Measurements from ENCODE around the gene PPP1R3A. TPM values are rescaled to one million over a fixed set of nuclear protein-coding genes. Genes with fewer than 3 reads are reported as not detected.

PPP1R3A gene, protein sequence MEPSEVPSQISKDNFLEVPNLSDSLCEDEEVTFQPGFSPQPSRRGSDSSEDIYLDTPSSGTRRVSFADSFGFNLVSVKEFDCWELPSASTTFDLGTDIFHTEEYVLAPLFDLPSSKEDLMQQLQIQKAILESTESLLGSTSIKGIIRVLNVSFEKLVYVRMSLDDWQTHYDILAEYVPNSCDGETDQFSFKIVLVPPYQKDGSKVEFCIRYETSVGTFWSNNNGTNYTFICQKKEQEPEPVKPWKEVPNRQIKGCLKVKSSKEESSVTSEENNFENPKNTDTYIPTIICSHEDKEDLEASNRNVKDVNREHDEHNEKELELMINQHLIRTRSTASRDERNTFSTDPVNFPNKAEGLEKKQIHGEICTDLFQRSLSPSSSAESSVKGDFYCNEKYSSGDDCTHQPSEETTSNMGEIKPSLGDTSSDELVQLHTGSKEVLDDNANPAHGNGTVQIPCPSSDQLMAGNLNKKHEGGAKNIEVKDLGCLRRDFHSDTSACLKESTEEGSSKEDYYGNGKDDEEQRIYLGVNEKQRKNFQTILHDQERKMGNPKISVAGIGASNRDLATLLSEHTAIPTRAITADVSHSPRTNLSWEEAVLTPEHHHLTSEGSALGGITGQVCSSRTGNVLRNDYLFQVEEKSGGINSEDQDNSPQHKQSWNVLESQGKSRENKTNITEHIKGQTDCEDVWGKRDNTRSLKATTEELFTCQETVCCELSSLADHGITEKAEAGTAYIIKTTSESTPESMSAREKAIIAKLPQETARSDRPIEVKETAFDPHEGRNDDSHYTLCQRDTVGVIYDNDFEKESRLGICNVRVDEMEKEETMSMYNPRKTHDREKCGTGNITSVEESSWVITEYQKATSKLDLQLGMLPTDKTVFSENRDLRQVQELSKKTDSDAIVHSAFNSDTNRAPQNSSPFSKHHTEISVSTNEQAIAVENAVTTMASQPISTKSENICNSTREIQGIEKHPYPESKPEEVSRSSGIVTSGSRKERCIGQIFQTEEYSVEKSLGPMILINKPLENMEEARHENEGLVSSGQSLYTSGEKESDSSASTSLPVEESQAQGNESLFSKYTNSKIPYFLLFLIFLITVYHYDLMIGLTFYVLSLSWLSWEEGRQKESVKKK
- total RNA-seq (not detected in 2 replicates), polyA plus RNA-seq (not detected in 2 replicates), polyA minus RNA-seq (ENCODE audit: low replicate concordance) (not detected in 2 replicates)
- not detected in 2 replicates for polyA plus RNA-seq (2012)

DNA sequence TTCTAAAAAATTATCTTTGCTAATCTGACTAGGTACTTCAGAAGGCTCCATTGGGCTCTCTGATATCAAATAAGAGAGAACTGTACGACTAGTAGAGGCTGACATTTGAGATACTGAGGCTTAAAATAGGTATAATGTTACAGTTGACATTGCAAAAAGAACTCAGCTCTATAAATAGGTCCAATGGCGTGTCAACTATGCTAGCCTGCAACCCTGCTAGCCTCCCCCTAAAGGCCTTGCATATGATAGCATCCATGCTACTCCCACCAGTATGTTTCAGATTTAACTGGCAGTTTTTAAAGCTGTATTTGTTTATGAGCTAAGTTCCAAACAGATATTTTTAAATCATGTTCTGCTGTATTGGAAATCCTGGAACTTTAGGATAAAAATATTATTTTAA, at the start of gene PPP1R3A:
TSS of gene PPP1R3A (minus strand) at position 64 of the 400 bp plus-strand sequence. CDS start at position 51, 13 bp downstream.
- Histone ChIP-seq H3K4me3 (replicated peaks in 1 of 4; ENCODE audit: control extremely low read depth in 1 of 4, insufficient read depth in 1 of 4, low read depth in 3 of 4, low read length in 4 of 4) (no peak within 1 kb of the TSS), H3K27me3 (ENCODE audit: control insufficient read depth, insufficient read depth, low read length) (no peaks in the 10 kb centered on the region), H3K36me3 (ENCODE audit: control insufficient read depth, insufficient read depth, low read length) (no peaks in the 10 kb centered on the region), H3K79me2 (ENCODE audit: control insufficient read depth, insufficient read depth, low read length) (no peaks in the 10 kb centered on the region), H3K27ac (ENCODE audit: insufficient read depth, low read length) (no peak within 1 kb of the TSS), H4K20me1 (ENCODE audit: control insufficient read depth, extremely low read depth, insufficient read depth, low read length) (no peaks in the 10 kb centered on the region), H3K4me1 (ENCODE audit: control insufficient read depth, extremely low read depth, insufficient read depth, low read length) (no peaks in the 10 kb centered on the region), H2AFZ (ENCODE audit: low read length) (no peak within 1 kb of the TSS), H3K9me3 (ENCODE audit: control insufficient read depth, insufficient read depth, low read depth, low read length) (no peaks in the 10 kb centered on the region), H3K4me2 (ENCODE audit: extremely low read depth, insufficient read depth, low read length) (no peak within 1 kb of the TSS), H3K9ac (ENCODE audit: insufficient read depth, low read length) (no peak within 1 kb of the TSS)
- TF ChIP-seq CTCF (conservative IDR thresholded peaks at IDR 0.05 in 1 of 2, IDR thresholded peaks at IDR 0.05 in 1 of 2; ENCODE audit: low read depth in 1 of 2, low read length in 2 of 2) (no peak), EZH2 (IDR thresholded peaks at IDR 0.05; ENCODE audit: low read length, missing control alignments) (no peak)
- DNase-seq (ENCODE audit: low read depth in 2 of 2): no peak

- H3K79me2 ChIP-seq (ENCODE audit: control insufficient read depth, insufficient read depth, low read length): no peaks in the 10 kb centered on the region
- DNase-seq (ENCODE audit: low read depth in 2 of 2): no peak
- no peak overlapping the region for H2AFZ ChIP-seq (ENCODE audit: low read length)
- H3K27me3 ChIP-seq (ENCODE audit: control insufficient read depth, insufficient read depth, low read length): no peaks in the 10 kb centered on the region
- H3K4me2 ChIP-seq (ENCODE audit: extremely low read depth, insufficient read depth, low read length): no peak overlapping the region
- H4K20me1 ChIP-seq (ENCODE audit: control insufficient read depth, extremely low read depth, insufficient read depth, low read length): no peaks in the 10 kb centered on the region
- no peaks in the 10 kb centered on the region for H3K9me3 ChIP-seq (ENCODE audit: control insufficient read depth, insufficient read depth, low read depth, low read length)
- no peaks in the 10 kb centered on the region for H3K36me3 ChIP-seq (ENCODE audit: control insufficient read depth, insufficient read depth, low read length)
- H3K4me3 ChIP-seq (replicated peaks in 1 of 4; ENCODE audit: control extremely low read depth in 1 of 4, insufficient read depth in 1 of 4, low read depth in 3 of 4, low read length in 4 of 4): no peak overlapping the region
- TF ChIP-seq EZH2 (IDR thresholded peaks at IDR 0.05; ENCODE audit: low read length, missing control alignments) (no peak), CTCF (conservative IDR thresholded peaks at IDR 0.05 in 1 of 2, IDR thresholded peaks at IDR 0.05 in 1 of 2; ENCODE audit: low read depth in 1 of 2, low read length in 2 of 2) (no peak)
- H3K4me1 ChIP-seq (ENCODE audit: control insufficient read depth, extremely low read depth, insufficient read depth, low read length): no peaks in the 10 kb centered on the region
- no peak overlapping the region for H3K27ac ChIP-seq (ENCODE audit: insufficient read depth, low read length)
- no peak overlapping the region for H3K9ac ChIP-seq (ENCODE audit: insufficient read depth, low read length)
These were observed 44.5 kb upstream of the PPP1R3A start for GRCh38 chr7:113963356-113963755.

DNA sequence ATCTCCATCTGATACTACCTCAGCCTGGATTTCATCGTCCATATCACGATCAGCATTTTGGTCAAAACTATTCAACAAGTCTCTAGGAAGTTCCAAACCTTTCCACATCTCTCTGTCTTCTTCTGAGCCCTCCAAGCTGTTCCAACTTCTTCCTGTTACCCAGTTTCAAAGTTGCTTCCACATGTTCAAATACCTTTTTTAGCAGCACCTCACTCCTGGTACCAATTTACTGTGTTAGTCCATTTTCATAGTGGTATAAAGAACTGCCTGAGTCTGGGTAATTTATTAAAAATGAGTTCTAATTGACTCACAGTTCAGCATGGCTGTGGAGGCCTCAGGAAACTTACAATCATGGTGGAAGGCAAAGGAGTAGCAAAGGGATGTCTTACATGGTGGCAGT, 41.1 kb upstream of the PPP1R3A start:
- Histone ChIP-seq H3K27ac (ENCODE audit: insufficient read depth, low read length) (no peak overlapping the region), H3K4me2 (ENCODE audit: extremely low read depth, insufficient read depth, low read length) (no peak overlapping the region), H2AFZ (ENCODE audit: low read length) (no peak overlapping the region), H3K4me1 (ENCODE audit: control insufficient read depth, extremely low read depth, insufficient read depth, low read length) (no peaks in the 10 kb centered on the region), H3K9ac (ENCODE audit: insufficient read depth, low read length) (no peak overlapping the region), H3K27me3 (ENCODE audit: control insufficient read depth, insufficient read depth, low read length) (no peaks in the 10 kb centered on the region), H3K4me3 (replicated peaks in 1 of 4; ENCODE audit: control extremely low read depth in 1 of 4, insufficient read depth in 1 of 4, low read depth in 3 of 4, low read length in 4 of 4) (no peak overlapping the region), H3K36me3 (ENCODE audit: control insufficient read depth, insufficient read depth, low read length) (no peaks in the 10 kb centered on the region), H4K20me1 (ENCODE audit: control insufficient read depth, extremely low read depth, insufficient read depth, low read length) (no peaks in the 10 kb centered on the region), H3K9me3 (ENCODE audit: control insufficient read depth, insufficient read depth, low read depth, low read length) (no peaks in the 10 kb centered on the region), H3K79me2 (ENCODE audit: control insufficient read depth, insufficient read depth, low read length) (no peaks in the 10 kb centered on the region)
- no peak for DNase-seq (ENCODE audit: low read depth in 2 of 2)
- no peak for TF ChIP-seq EZH2 (IDR thresholded peaks at IDR 0.05; ENCODE audit: low read length, missing control alignments)
- no peak for TF ChIP-seq CTCF (conservative IDR thresholded peaks at IDR 0.05 in 1 of 2, IDR thresholded peaks at IDR 0.05 in 1 of 2; ENCODE audit: low read depth in 1 of 2, low read length in 2 of 2)
